Neutrophil (primary cell): ENCODE data around the gene IFITM10.

Source experiments
- H3K27ac ChIP-seq: fragments of 200-600 bp; sonication (generic); 2 replicates; pipeline ENCODE4 v1.5.1; 2016; ENCODE audit warnings: mild to moderate bottlenecking, moderate library complexity
- H3K27me3 ChIP-seq: fragments of 200-600 bp; sonication (generic); 2 replicates; pipeline ENCODE4 v1.6.0; 2016; ENCODE audit warnings: mild to moderate bottlenecking
- H3K36me3 ChIP-seq: fragments of 200-600 bp; sonication (generic); 2 replicates; pipeline ENCODE4 v1.5.1; 2017
- H3K4me1 ChIP-seq, 2 experiments: fragments of 200-600 bp in 1 of 2; sonication (generic) in 1 of 2; 1 replicate in 1 of 2; 2 replicates in 1 of 2; pipeline versions ENCODE4 v1.5.1 to v1.6.1; 2013 to 2016; ENCODE audit warnings: low read depth in 1 of 2, low read length in 1 of 2, mild to moderate bottlenecking in 1 of 2, moderate library complexity in 1 of 2; ENCODE audit not compliant: control insufficient read depth in 1 of 2, insufficient read depth in 1 of 2
- H3K4me3 ChIP-seq, 2 experiments: fragments of 200-600 bp in 1 of 2; sonication (generic) in 1 of 2; 1 replicate in 1 of 2; 2 replicates in 1 of 2; pipeline ENCODE4 v1.5.1; 2013 to 2016; ENCODE audit warnings: low read depth in 1 of 2, low read length in 1 of 2, mild to moderate bottlenecking in 1 of 2, moderate library complexity in 1 of 2
- H3K9me3 ChIP-seq: fragments of 200-600 bp; sonication (generic); 2 replicates; pipeline ENCODE4 v1.5.1; 2016
- TF ChIP-seq, protein P1 (sequence below): fragments of 200-600 bp; sonication (generic); IDR thresholded peaks from 2 replicates; pipeline ENCODE4 v1.5.1; 2016; ENCODE audit warnings: antibody characterized with exemption

IFITM10 gene

DNA sequence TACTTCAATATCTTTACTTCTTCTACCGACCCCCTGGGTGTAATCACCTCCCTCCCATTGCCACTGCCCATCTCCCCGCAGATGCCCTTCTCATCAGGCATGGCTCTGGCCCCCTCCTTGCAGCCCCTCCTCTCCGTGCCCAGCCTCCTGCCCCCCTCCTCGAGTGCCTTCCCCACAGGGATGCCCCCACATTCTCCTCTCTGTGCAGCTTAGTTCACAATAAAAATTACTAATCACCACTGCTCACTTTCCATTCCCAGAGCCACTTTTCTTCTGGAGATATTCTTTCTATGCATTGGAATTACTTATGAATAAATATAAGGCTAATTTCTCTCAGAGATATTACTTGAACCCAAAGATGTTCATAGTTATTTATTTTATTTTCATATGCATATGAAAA is 22.1 kb downstream of the IFITM10 start:
- Histone ChIP-seq H3K4me3 (no peak overlapping the region), H3K27ac (no peak overlapping the region), H3K36me3 (no peaks in the 10 kb centered on the region), H3K9me3 (no peaks in the 10 kb centered on the region), H3K27me3 (peaks cover 64% of the 10 kb centered on the region), H3K4me1 (peaks cover 5 to 7% of the 10 kb centered on the region in 2 experiments)
- TF ChIP-seq, protein P1, sequence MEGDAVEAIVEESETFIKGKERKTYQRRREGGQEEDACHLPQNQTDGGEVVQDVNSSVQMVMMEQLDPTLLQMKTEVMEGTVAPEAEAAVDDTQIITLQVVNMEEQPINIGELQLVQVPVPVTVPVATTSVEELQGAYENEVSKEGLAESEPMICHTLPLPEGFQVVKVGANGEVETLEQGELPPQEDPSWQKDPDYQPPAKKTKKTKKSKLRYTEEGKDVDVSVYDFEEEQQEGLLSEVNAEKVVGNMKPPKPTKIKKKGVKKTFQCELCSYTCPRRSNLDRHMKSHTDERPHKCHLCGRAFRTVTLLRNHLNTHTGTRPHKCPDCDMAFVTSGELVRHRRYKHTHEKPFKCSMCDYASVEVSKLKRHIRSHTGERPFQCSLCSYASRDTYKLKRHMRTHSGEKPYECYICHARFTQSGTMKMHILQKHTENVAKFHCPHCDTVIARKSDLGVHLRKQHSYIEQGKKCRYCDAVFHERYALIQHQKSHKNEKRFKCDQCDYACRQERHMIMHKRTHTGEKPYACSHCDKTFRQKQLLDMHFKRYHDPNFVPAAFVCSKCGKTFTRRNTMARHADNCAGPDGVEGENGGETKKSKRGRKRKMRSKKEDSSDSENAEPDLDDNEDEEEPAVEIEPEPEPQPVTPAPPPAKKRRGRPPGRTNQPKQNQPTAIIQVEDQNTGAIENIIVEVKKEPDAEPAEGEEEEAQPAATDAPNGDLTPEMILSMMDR, result no peak

DNA sequence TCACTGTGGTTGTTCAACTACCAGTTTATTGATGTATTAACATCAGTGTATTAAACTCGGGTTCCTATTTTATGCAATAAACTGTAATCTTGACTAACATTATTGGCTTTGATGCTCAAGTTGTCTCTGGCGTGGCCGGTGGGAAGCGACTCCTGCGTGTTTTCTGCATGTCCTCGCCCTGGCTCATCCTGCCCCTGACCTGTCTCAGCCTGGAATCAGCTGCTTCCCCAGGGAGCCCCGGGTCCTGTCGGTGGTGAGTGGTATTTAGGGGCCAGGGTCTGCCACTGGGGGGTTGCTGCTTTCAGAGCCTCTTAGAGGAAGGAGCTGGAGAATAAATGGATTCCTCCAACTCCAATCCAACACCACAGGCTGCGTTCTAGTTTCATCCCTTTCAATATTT is 22.5 kb downstream of the IFITM10 start:
- TF ChIP-seq, protein P1, result no peak
- Histone ChIP-seq H3K9me3 (no peaks in the 10 kb centered on the region), H3K4me1 (peaks cover 5 to 7% of the 10 kb centered on the region in 2 experiments), H3K36me3 (no peaks in the 10 kb centered on the region), H3K27me3 (peaks cover 59% of the 10 kb centered on the region), H3K4me3 (no peak overlapping the region), H3K27ac (no peak overlapping the region)

DNA sequence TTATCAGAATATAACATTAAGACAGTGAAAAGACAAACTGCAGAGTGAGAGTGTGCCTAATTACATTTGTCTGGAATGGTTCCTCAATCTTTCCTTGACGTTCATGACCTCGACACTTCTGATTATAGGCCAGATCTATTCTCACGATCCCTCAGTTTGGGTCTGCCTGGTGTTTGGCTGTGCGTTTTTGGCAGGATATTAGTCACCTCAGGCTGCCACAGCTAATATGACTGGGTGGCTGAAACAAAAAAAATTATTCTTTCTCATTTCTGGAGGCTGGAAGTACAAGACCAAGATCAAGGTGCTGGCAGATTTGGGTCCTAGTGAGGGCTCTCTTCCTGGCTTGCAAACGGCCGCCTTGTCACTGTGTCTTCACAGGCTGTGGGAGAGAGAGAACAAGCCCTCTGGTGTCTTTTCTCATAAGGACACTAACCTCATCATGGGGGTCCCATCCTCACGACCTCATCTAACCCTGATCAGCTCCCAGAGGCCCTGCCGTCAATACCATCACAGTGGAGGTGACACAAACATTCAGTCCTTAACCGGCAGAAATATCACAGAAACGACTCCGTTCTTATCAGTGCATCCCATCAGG is 23.2 kb downstream of the IFITM10 start:
- Histone ChIP-seq H3K9me3 (no peaks in the 10 kb centered on the region), H3K4me1 (peaks cover 5 to 7% of the 10 kb centered on the region in 2 experiments), H3K27ac (no peak overlapping the region), H3K36me3 (no peaks in the 10 kb centered on the region), H3K4me3 (no peak overlapping the region), H3K27me3 (peaks cover 53% of the 10 kb centered on the region)
- TF ChIP-seq, protein P1, result no peak

DNA sequence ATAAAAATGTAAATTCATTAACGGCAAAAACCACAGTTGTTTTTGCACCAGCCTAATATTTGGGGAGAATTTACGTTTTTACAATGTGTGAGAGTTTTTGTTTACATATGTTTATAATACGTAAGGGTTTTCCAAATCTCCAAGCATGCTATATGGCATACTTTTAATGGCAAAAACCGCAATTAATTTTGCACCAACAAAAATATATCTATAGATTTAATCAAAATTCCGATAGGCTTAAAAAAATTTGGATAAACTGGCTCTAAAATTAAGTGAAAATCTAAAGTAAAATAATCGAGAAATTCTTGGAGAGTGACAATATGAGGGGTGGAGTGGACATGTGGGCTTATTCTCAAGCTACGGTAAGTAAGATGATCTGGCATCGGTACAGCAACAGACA is 30.6 kb downstream of the IFITM10 start:
- Histone ChIP-seq H3K27ac (no peak overlapping the region), H3K9me3 (no peaks in the 10 kb centered on the region), H3K4me3 (no peak overlapping the region), H3K27me3 (no peaks in the 10 kb centered on the region), H3K4me1 (no peaks in the 10 kb centered on the region), H3K36me3 (no peaks in the 10 kb centered on the region)
- TF ChIP-seq, protein P1, result no peak

DNA sequence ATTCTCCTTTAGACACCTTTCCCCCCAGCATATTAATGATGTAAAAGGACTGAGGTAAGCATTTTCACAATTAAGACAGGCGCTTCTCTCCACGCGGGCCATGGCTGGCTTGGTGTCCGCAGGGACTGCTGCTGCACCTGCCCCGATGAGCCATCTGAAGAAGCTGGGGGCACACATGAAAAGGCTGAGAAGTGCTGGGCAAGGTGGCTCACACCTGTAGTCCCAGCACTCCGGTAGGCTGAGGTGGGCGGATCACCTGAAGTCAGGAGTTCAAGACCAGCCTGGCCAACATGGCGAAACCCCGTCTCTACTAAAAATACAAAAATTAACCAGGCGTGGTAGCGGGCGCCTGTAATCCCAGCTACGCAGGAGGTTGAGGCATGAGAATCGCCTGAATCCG is 32.1 kb downstream of the IFITM10 start:
- Histone ChIP-seq H3K9me3 (no peaks in the 10 kb centered on the region), H3K4me1 (no peaks in the 10 kb centered on the region), H3K27ac (no peak overlapping the region), H3K36me3 (no peaks in the 10 kb centered on the region), H3K27me3 (no peaks in the 10 kb centered on the region), H3K4me3 (no peak overlapping the region)
- TF ChIP-seq, protein P1, result no peak
